Esophagus squamous epithelium (tissue), 5 donors: ENCODE data around the gene HDDC2. TPM values are rescaled to one million over a fixed set of nuclear protein-coding genes. Genes with fewer than 3 reads are reported as not detected.

ENCODE experiments used
- DNase-seq: peaks from one replicate; lab custom pipeline; 2025; lab: John Stamatoyannopoulos, UW
- H3K27ac ChIP-seq, 4 donors: fragments of 200-600 bp; sonication (generic); one replicate each; pipeline ENCODE4 v1.5.1; 2016 to 2019; ENCODE audit warnings: mild to moderate bottlenecking in 1 of 4
- H3K27me3 ChIP-seq, 4 donors: fragments of 200-600 bp; sonication (generic); 1 replicate in 3 of 4; 2 replicates in 1 of 4; pipeline versions ENCODE4 v1.5.1 to v1.6.0; 2017 to 2021; ENCODE audit warnings: antibody characterized with exemption in 1 of 4
- H3K36me3 ChIP-seq, 3 donors: fragments of 200-600 bp; sonication (generic); one replicate each; pipeline ENCODE4 v1.5.1; 2016 to 2019
- H3K4me1 ChIP-seq, 3 donors: fragments of 200-600 bp; sonication (generic); one replicate each; pipeline ENCODE4 v1.5.1; 2017 to 2019
- H3K4me3 ChIP-seq, 4 donors: fragments of 200-600 bp; sonication (generic); 1 replicate in 3 of 4; 2 replicates in 1 of 4; pipeline ENCODE4 v1.5.1; 2016 to 2019; ENCODE audit warnings: mild to moderate bottlenecking in 2 of 4, moderate library complexity in 1 of 4
- H3K9me3 ChIP-seq, 3 donors: fragments of 200-600 bp; sonication (generic); one replicate each; pipeline ENCODE4 v1.5.1; 2016 to 2019
- CTCF ChIP-seq, 6 experiments: fragments of 450-650 bp in 4 of 6; fragments of 200-600 bp in 2 of 6; sonication (generic) in 2 of 6; IDR thresholded peaks; one replicate each; pipeline ENCODE4 v1.5.1; 2016 to 2019; ENCODE audit warnings: antibody characterized with exemption in 6 of 6, mild to moderate bottlenecking in 4 of 6, moderate library complexity in 4 of 6
- POLR2A ChIP-seq, 4 donors: fragments of 450-650 bp; IDR thresholded peaks; one replicate each; pipeline ENCODE4 v1.6.1; 2017; ENCODE audit warnings: antibody characterized with exemption in 4 of 4, mild to moderate bottlenecking in 4 of 4, moderate library complexity in 3 of 4
- WGBS, 2 donors: methylation state at CpG; one replicate each; pipeline ENCODE4 v1.1.5; 2018; 5-methylcytosine and 5-hydroxymethylcytosine counted together
- intact Hi-C: fragments of 100-400 bp; cut with DNase I; formaldehyde crosslinking; loops from one replicate; pipeline ENCODE4 v1.15.0; 2022
- total RNA-seq, 4 donors: library from RNA; depleted of rRNA; stranded (reverse); fragments of >200 nt; gene quantifications; one replicate each; pipeline ENCODE4 v1.1.0, GENCODE V29; 2016
- donor health status: DM: yes; HTN: yes; CAD: no.

The HDDC2 gene
- total RNA-seq, 4 donors from 2014 or later = 49.2 to 84.7 (median 53.3) TPM

DNA sequence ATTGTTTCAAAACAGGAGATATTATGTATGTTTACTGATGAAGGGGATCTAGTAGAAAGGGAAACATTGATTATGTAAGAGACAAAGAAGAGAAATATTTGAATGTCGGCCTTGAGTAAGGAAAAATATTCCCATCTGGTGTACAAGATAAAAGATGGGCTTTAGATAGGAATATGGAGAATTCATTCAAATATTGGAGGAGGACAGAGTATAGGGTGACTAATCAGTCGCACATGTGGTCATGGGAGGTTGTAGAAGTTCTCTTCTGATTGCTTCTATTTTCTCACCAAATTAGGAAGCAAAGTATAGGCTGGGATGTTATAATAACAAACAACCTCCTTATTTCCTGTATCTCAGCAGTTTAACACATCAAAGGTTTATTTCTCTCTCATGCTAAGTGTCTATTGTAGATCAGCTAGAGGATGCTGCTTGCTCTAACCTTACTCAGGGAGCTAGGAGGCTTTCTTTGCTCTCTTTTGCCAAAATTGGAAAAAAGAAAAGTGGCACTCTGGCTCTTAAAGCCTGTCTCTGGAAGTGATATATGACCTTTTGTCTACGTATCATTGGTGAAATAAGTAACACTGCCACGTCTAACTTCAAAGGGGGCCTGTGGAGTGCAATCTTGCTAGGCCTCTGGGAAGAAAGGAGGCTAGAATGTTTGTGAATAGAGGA lies 1.2 kb upstream of the HDDC2 start:
- peak overlapping the region in 3 of 4 donors; percentile 53 to 91 (median 87) for H3K27ac ChIP-seq
- intact Hi-C loops = no loop called here

GRCh38 chr6:125300992-125301434 lies 754 bp downstream of the HDDC2 start:
- H3K27me3 ChIP-seq = no peaks in the 10 kb centered on the region
- no peaks in the 10 kb centered on the region for H3K9me3 ChIP-seq
- H3K4me3 ChIP-seq = peak overlapping the region; percentile 65 to 95 (median 66)
- H3K27ac ChIP-seq = peak overlapping the region; percentile 87 to 94 (median 92)
- 4 to 6% methylated on average over 9 to 11 of the region's 11 CpGs for WGBS, 2 donors
- no peak for DNase-seq
- peaks cover 11 to 71% (median 19%) of the 10 kb centered on the region in 3 donors for H3K4me1 ChIP-seq
- intact Hi-C loops = no loop called here
- TF ChIP-seq POLR2A (IDR thresholded peaks at IDR 0.05) = no peak
- no peak for TF ChIP-seq CTCF (IDR thresholded peaks at IDR 0.05)
- peaks cover 0 to 43% (median 10%) of the 10 kb centered on the region in 3 donors for H3K36me3 ChIP-seq

More for the DNA sequence above, 1.2 kb upstream of the HDDC2 start:
- H3K4me1 ChIP-seq = peaks cover 11 to 70% (median 19%) of the 10 kb centered on the region in 3 donors
- H3K4me3 ChIP-seq = no peak overlapping the region
- no peak for DNase-seq
- no peaks in the 10 kb centered on the region for H3K27me3 ChIP-seq
- no peaks in the 10 kb centered on the region for H3K9me3 ChIP-seq
- WGBS, 2 donors = 75 to 80% methylated on average over 4 of the region's 4 CpGs
- TF ChIP-seq POLR2A (IDR thresholded peaks at IDR 0.05) = no peak
- no peak for TF ChIP-seq CTCF (IDR thresholded peaks at IDR 0.05)
- peaks cover 0 to 23% (median 0%) of the 10 kb centered on the region in 3 donors for H3K36me3 ChIP-seq

DNA sequence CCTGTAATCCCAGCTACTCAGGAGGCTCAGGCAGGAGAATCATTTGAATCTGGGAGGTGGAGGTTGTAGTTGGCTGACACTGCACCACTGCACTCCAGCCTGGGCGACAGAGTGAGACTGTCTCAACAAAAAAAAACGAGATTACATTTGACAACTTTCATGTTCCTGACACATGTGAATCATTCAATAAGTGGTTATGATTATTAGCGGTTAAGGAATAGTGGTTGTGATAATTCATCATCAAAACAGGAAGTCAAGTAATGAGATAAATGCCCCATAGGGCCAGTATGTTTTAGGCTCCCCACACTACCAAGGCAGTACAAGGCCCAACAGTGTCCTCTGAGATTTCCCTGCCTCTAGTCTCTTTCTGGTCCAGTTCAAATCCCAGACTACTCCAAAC lies 2.5 kb downstream of the HDDC2 start:
- intact Hi-C loops = loop anchor here (10.0 kb wide), 1 partner anchor 144 kb away; the partner anchor contains the start of gene TPD52L1
- Histone ChIP-seq H3K9me3 (no peaks in the 10 kb centered on the region), H3K27ac (no peak overlapping the region), H3K36me3 (peaks cover 0 to 59% (median 10%) of the 10 kb centered on the region in 3 donors), H3K4me3 (no peak overlapping the region), H3K4me1 (peaks cover 11 to 85% (median 19%) of the 10 kb centered on the region in 3 donors), H3K27me3 (no peaks in the 10 kb centered on the region)
- no peak for DNase-seq
- WGBS, 2 donors = 84 to 89% methylated on average over 3 of the region's 3 CpGs
- TF ChIP-seq CTCF (IDR thresholded peaks at IDR 0.05) (no peak), POLR2A (IDR thresholded peaks at IDR 0.05) (no peak)

- TF ChIP-seq POLR2A (IDR thresholded peaks at IDR 0.05) (no peak), CTCF (IDR thresholded peaks at IDR 0.05) (no peak)
- Histone ChIP-seq H3K27ac (no peak overlapping the region), H3K36me3 (peaks cover 5 to 86% (median 14%) of the 10 kb centered on the region in 3 donors), H3K27me3 (no peaks in the 10 kb centered on the region), H3K9me3 (no peaks in the 10 kb centered on the region), H3K4me3 (no peak overlapping the region), H3K4me1 (peaks cover 11 to 63% (median 13%) of the 10 kb centered on the region in 3 donors)
- no peak for DNase-seq
- 100% methylated on average over 1 of the region's 1 CpG for WGBS, 2 donors
- intact Hi-C loops = loop anchor here (10.0 kb wide), 1 partner anchor 142 kb away; the partner anchor contains the start of gene TPD52L1
Measured at GRCh38 chr6:125296471-125296870, 5.3 kb downstream of the HDDC2 start.

- no peak for DNase-seq
- H3K36me3 ChIP-seq = peaks cover 5 to 98% (median 14%) of the 10 kb centered on the region in 3 donors
- intact Hi-C loops = loop anchor here (10.0 kb wide), 1 partner anchor 140 kb away; the partner anchor contains the start of gene TPD52L1
- peaks cover 5 to 52% (median 6%) of the 10 kb centered on the region in 3 donors for H3K4me1 ChIP-seq
- no peaks in the 10 kb centered on the region for H3K27me3 ChIP-seq
- H3K9me3 ChIP-seq = no peaks in the 10 kb centered on the region
- no peak overlapping the region for H3K4me3 ChIP-seq
- no peak for TF ChIP-seq CTCF (IDR thresholded peaks at IDR 0.05)
- TF ChIP-seq POLR2A (IDR thresholded peaks at IDR 0.05) = no peak
- 50 to 54% methylated on average over 3 of the region's 3 CpGs for WGBS, 2 donors
- peak overlapping the region in 1 of 4 donors; percentile 7 for H3K27ac ChIP-seq
Measured at GRCh38 chr6:125294925-125295324, 6.8 kb downstream of the HDDC2 start.
